GM12801 (cell line): ENCODE data around the gene FHIT.

ENCODE experiments used
- CTCF ChIP-seq: IDR thresholded peaks from one replicate; pipeline ENCODE4 v1.5.1; 2011; ENCODE audit warnings: control low read depth; ENCODE audit not compliant: insufficient read length; ENCODE audit errors: extremely low read depth

Gene FHIT

GRCh38 chr3:60730371-60730770, 520.9 kb downstream of the FHIT start:
- no peak for TF ChIP-seq CTCF

GRCh38 chr3:60729056-60729455, 522.2 kb downstream of the FHIT start:
- TF ChIP-seq CTCF, result no peak

- TF ChIP-seq CTCF, result no peak
Measured at GRCh38 chr3:60728006-60728405, 523.2 kb downstream of the FHIT start.

- no peak for TF ChIP-seq CTCF
Measured at GRCh38 chr3:60720736-60721135, 530.5 kb downstream of the FHIT start.

- TF ChIP-seq CTCF, result no peak
Measured at GRCh38 chr3:60716573-60716972, 534.7 kb downstream of the FHIT start.

GRCh38 chr3:60708191-60708975, 542.9 kb downstream of the FHIT start:
- no peak for TF ChIP-seq CTCF

GRCh38 chr3:60707452-60708020, 543.7 kb downstream of the FHIT start:
- TF ChIP-seq CTCF, result no peak
